IMR-90 (cell line): ENCODE measurements around the gene RNASET2. TPM values are rescaled to one million over a fixed set of nuclear protein-coding genes. Genes with fewer than 3 reads are reported as not detected.

ENCODE experiments used
- ATAC-seq: fragments of 200-7000 bp; cut with Tn5 transposase; 2 replicates; pipeline ENCODE4 v1.9.1; 2020; ENCODE audit warnings: low read depth, mild to moderate bottlenecking, moderate library complexity
- BruUV-seq: library from RNA; stranded (reverse); fragments of 400-500 nt; replicated peaks from 2 replicates; lab custom pipeline; 2021; lab: Mats Ljungman, UMichigan
- CTCF ChIA-PET: fragments of 300-600 bp; formaldehyde crosslinking; extraction: SDS; loops from one replicate; lab custom pipeline; 2021; ENCODE audit warnings: antibody characterized with exemption; lab: Yijun Ruan, JAX
- POLR2A ChIA-PET: fragments of 300-600 bp; sonication (Branson Sonifier 250); formaldehyde crosslinking; loops from one replicate; lab custom pipeline; 2022; ENCODE audit warnings: antibody characterized with exemption; ENCODE audit not compliant: unreplicated experiment; lab: Charles Lee
- DNase-seq: peaks from one replicate; pipeline ENCODE4 v3.0.0; 2013
- H2AFZ ChIP-seq: replicated peaks from 2 replicates; pipeline ENCODE3; 2013; ENCODE audit warnings: low read length, mild to moderate bottlenecking; ENCODE audit not compliant: poor library complexity
- H2AK5ac ChIP-seq: 2 replicates; pipeline ENCODE4 v1.6.1; 2013; ENCODE audit warnings: low read depth, low read length, inconsistent platforms
- H2AK9ac ChIP-seq: replicated peaks from 2 replicates; pipeline ENCODE3; 2013; ENCODE audit warnings: mild to moderate bottlenecking, low read depth, low read length, moderate library complexity; ENCODE audit not compliant: poor library complexity
- H2BK120ac ChIP-seq: 2 replicates; pipeline ENCODE4 v1.6.1; 2013; ENCODE audit warnings: low read depth, low read length, inconsistent platforms
- H2BK15ac ChIP-seq: 3 replicates; pipeline ENCODE4 v1.6.1; 2013; ENCODE audit warnings: low read depth, low read length, inconsistent platforms
- H2BK20ac ChIP-seq: 2 replicates; pipeline ENCODE4 v1.6.1; 2013; ENCODE audit warnings: low read depth, mild to moderate bottlenecking, inconsistent platforms, low read length, moderate library complexity
- H2BK5ac ChIP-seq: 2 replicates; pipeline ENCODE4 v1.6.1; 2013; ENCODE audit warnings: mild to moderate bottlenecking, low read depth, low read length, inconsistent platforms; ENCODE audit not compliant: poor library complexity, severe bottlenecking
- H3K14ac ChIP-seq: replicated peaks from 2 replicates; pipeline ENCODE4 v1.6.1; 2013; ENCODE audit warnings: low read depth, low read length, inconsistent platforms
- H3K18ac ChIP-seq: 2 replicates; pipeline ENCODE4 v1.6.1; 2013; ENCODE audit warnings: low read depth, low read length, control low read depth
- H3K23ac ChIP-seq: 2 replicates; pipeline ENCODE4 v1.6.1; 2013; ENCODE audit warnings: low read depth, low read length, inconsistent platforms
- H3K27ac ChIP-seq: 2 replicates; pipeline ENCODE4 v1.5.1; 2013; ENCODE audit warnings: mild to moderate bottlenecking, control low read depth, low read length; ENCODE audit not compliant: insufficient read depth
- H3K27me3 ChIP-seq: 2 replicates; pipeline ENCODE4 v1.6.1; 2013; ENCODE audit warnings: low read length; ENCODE audit not compliant: control insufficient read depth, insufficient read depth
- H3K36me3 ChIP-seq: 2 replicates; pipeline ENCODE4 v1.6.1; 2013; ENCODE audit warnings: low read length, mixed read lengths; ENCODE audit not compliant: control insufficient read depth, insufficient read depth
- H3K4ac ChIP-seq: 2 replicates; pipeline ENCODE4 v1.6.1; 2013; ENCODE audit warnings: low read depth, low read length, inconsistent platforms
- H3K4me1 ChIP-seq: 2 replicates; pipeline ENCODE4 v1.6.1; 2013; ENCODE audit warnings: low read length, mixed read lengths; ENCODE audit not compliant: control insufficient read depth, insufficient read depth
- H3K4me2 ChIP-seq: 2 replicates; pipeline ENCODE4 v1.6.1; 2013; ENCODE audit warnings: low read depth, mild to moderate bottlenecking, control low read depth, low read length, moderate library complexity
- H3K4me3 ChIP-seq: 2 replicates; pipeline ENCODE4 v1.5.1; 2013; ENCODE audit warnings: low read depth, mild to moderate bottlenecking, control low read depth, low read length, moderate library complexity; ENCODE audit not compliant: insufficient read depth
- H3K56ac ChIP-seq: 2 replicates; pipeline ENCODE4 v1.6.1; 2013; ENCODE audit warnings: low read length, inconsistent platforms; ENCODE audit not compliant: insufficient read depth; ENCODE audit errors: extremely low read depth
- H3K79me1 ChIP-seq, 2 experiments: 2 replicates each; pipeline ENCODE4 v1.6.1; 2013; ENCODE audit warnings: low read length in 2 of 2, inconsistent platforms in 1 of 2, low read depth in 1 of 2
- H3K9ac ChIP-seq: 2 replicates; pipeline ENCODE4 v1.6.1; 2013; ENCODE audit warnings: low read depth, low read length, control low read depth
- H3K9me1 ChIP-seq: 2 replicates; pipeline ENCODE4 v1.6.1; 2013; ENCODE audit warnings: low read length, inconsistent platforms; ENCODE audit not compliant: insufficient read depth
- H3K9me3 ChIP-seq: 2 replicates; pipeline ENCODE4 v1.6.1; 2013; ENCODE audit warnings: low read length; ENCODE audit not compliant: control insufficient read depth, insufficient read depth
- H4K20me1 ChIP-seq: 2 replicates; pipeline ENCODE4 v1.6.1; 2013; ENCODE audit warnings: low read length, inconsistent platforms; ENCODE audit not compliant: insufficient read depth
- H4K5ac ChIP-seq: 2 replicates; pipeline ENCODE4 v1.6.1; 2013; ENCODE audit warnings: mild to moderate bottlenecking, low read depth, low read length, control low read depth
- H4K8ac ChIP-seq, 2 experiments: 2 replicates each; pipeline ENCODE4 v1.6.1; 2013; ENCODE audit warnings: low read depth in 2 of 2, low read length in 2 of 2, control low read depth in 1 of 2, inconsistent platforms in 1 of 2
- H4K91ac ChIP-seq: 2 replicates; pipeline ENCODE4 v1.6.1; 2013; ENCODE audit warnings: low read depth, low read length, inconsistent platforms; ENCODE audit not compliant: insufficient read depth
- BHLHE40 ChIP-seq: fragments of 150-350 bp; IDR thresholded peaks from 2 replicates; pipeline ENCODE4 v1.6.1; 2016; ENCODE audit warnings: mild to moderate bottlenecking, low read depth, low read length
- CEBPB ChIP-seq: IDR thresholded peaks from 2 replicates; pipeline ENCODE4 v1.6.1; 2012; ENCODE audit warnings: low read depth, low read length, improper control_type of control experiment
- CHD1 ChIP-seq: IDR thresholded peaks from 2 replicates; pipeline ENCODE4 v1.6.1; 2012; ENCODE audit warnings: low read depth, low read length, improper control_type of control experiment
- CTCF ChIP-seq: conservative IDR thresholded peaks from 2 replicates; pipeline ENCODE4 v1.5.1; 2012; ENCODE audit warnings: mild to moderate bottlenecking, low read depth, low read length, improper control_type of control experiment
- FOS ChIP-seq: fragments of 150-350 bp; IDR thresholded peaks from 2 replicates; pipeline ENCODE4 v1.6.1; 2016; ENCODE audit warnings: low read depth, low read length
- MAFK ChIP-seq: IDR thresholded peaks from 2 replicates; pipeline ENCODE4 v1.6.1; 2012; ENCODE audit warnings: low read depth, low read length, improper control_type of control experiment
- MAZ ChIP-seq: IDR thresholded peaks from 2 replicates; pipeline ENCODE4 v1.6.1; 2012; ENCODE audit warnings: low read depth, mild to moderate bottlenecking, low read length, improper control_type of control experiment, moderate library complexity, borderline replicate concordance
- MXI1 ChIP-seq: IDR thresholded peaks from 2 replicates; pipeline ENCODE4 v1.6.1; 2012; ENCODE audit warnings: low read depth, mild to moderate bottlenecking, low read length, moderate library complexity, borderline replicate concordance
- NFE2L2 ChIP-seq: fragments of 150-350 bp; IDR thresholded peaks from 2 replicates; pipeline ENCODE4 v1.6.1; 2016; ENCODE audit warnings: low read depth, mild to moderate bottlenecking, low read length
- POLR2A ChIP-seq: IDR thresholded peaks from 2 replicates; pipeline ENCODE4 v1.6.1; 2012; ENCODE audit warnings: mild to moderate bottlenecking, low read depth, low read length
- RAD21 ChIP-seq: IDR thresholded peaks from 2 replicates; pipeline ENCODE4 v1.6.1; 2012; ENCODE audit warnings: low read length, improper control_type of control experiment
- RCOR1 ChIP-seq: IDR thresholded peaks from 2 replicates; pipeline ENCODE4 v1.6.1; 2012; ENCODE audit warnings: mild to moderate bottlenecking, low read length, improper control_type of control experiment; ENCODE audit not compliant: insufficient replicate concordance
- RFX5 ChIP-seq: IDR thresholded peaks from 2 replicates; pipeline ENCODE4 v1.8.0; 2012; ENCODE audit warnings: low read depth, mild to moderate bottlenecking, low read length, moderate library complexity
- SMC3 ChIP-seq: fragments of 150-350 bp; IDR thresholded peaks from 2 replicates; pipeline ENCODE4 v1.6.1; 2016; ENCODE audit warnings: low read depth, mild to moderate bottlenecking, antibody characterized with exemption, low read length, moderate library complexity
- WGBS, 2 experiments: methylation state at CpG; one replicate each; pipeline versions ENCODE4 v1.1.5 to v1.1.7; 2013; ENCODE audit warnings: missing lambda C conversion rate in 2 of 2; ENCODE audit not compliant: insufficient read length in 1 of 2; ENCODE audit errors: extremely low coverage in 2 of 2; 5-methylcytosine and 5-hydroxymethylcytosine counted together
- dilution Hi-C: fragments of 300-500 bp; cut with HindIII; formaldehyde crosslinking; loops from one replicate; pipeline ENCODE4 v1.14.3; 2018; ENCODE audit warnings: low sequenced_read_pairs; ENCODE audit not compliant: unreplicated experiment
- in situ Hi-C: fragments of 300-500 bp; cut with MboI; formaldehyde crosslinking; loops from 3 replicates; pipeline ENCODE4 v1.14.3; 2019; ENCODE audit warnings: low sequenced_read_pairs, inconsistent platforms, mixed read lengths
- intact Hi-C: fragments of 100-400 bp; cut with micrococcal nuclease; formaldehyde crosslinking; loops from 2 replicates; pipeline ENCODE4 v1.10.0; 2022
- polyA plus RNA-seq, 3 experiments: library from polyadenylated mRNA; depleted of rRNA; stranded (reverse); fragments of >200 nt; gene quantifications; 2 replicates each; pipeline ENCODE4 v1.2.3, GENCODE V29; 2012; ENCODE audit warnings: low replicate concordance in 1 of 3
- total RNA-seq: library from RNA; depleted of rRNA; stranded (reverse); fragments of >200 nt; gene quantifications from 2 replicates; pipeline ENCODE4 v1.2.3, GENCODE V29; 2012
- TF ChIP-seq, protein P1 (sequence below): fragments of 150-350 bp; IDR thresholded peaks from 2 replicates; pipeline ENCODE4 v1.6.1; 2017; ENCODE audit warnings: mild to moderate bottlenecking, antibody characterized with exemption, low read length, low read depth

The RNASET2 gene
- total and polyA plus RNA-seq, 2 of the 4 experiments (the other 2 are of a cell fraction) = 13.6 to 24.9 TPM

DNA sequence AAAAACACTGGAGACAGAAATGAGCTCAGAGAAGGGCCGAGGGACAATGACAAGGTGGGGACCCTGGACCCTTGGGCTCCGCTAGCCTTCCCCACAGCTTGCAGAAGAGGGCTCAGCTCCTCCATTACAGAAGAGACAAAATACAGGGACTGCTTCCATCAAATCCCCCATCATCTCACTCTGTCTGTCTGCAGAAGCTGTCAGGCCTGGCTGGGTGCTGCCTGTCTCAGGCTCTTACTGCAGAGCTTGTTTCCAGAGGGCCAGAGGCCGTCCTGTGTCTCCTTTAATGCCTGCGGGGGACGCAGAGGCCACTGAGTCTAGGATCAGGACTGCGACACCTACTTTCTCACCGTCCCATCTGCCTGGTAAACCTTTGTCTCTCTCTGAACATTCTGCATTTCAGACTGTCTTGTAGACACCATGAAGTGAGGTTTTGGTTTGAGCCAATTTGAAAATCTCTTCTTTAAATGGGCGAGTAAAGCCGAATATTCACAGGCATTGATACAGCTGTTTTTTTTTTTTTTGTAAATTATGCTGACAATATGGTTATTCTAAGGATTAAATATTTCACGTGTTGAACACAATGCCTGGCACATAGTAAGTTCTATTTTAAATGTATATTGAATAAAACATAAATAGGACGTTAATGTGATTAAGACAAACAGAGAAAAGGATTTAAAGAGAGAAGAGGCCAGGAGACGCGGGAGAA is 28.3 kb downstream of the RNASET2 start:
- BruUV-seq = no TSS peak
- Histone ChIP-seq H2BK20ac (no peak overlapping the region), H3K9ac (no peak overlapping the region), H4K5ac (no peak overlapping the region), H3K79me1 (no peaks in the 10 kb centered on the region), H2AFZ (no peak overlapping the region), H3K27ac (no peak overlapping the region), H3K4me1 (no peaks in the 10 kb centered on the region), H3K23ac (no peak overlapping the region), H3K18ac (no peak overlapping the region), H4K20me1 (no peaks in the 10 kb centered on the region; the same call in 1 of the 2 replicates), H3K9me3 (no peaks in the 10 kb centered on the region), H3K9me1 (peaks cover 8% of the 10 kb centered on the region; the same call in 1 of the 2 replicates), H3K27me3 (no peaks in the 10 kb centered on the region), H3K14ac (no peak overlapping the region), H3K36me3 (no peaks in the 10 kb centered on the region), H3K56ac (no peak overlapping the region), H4K8ac (no peak overlapping the region), H2AK9ac (no peak overlapping the region), H4K91ac (no peak overlapping the region), H2BK120ac (no peak overlapping the region), H2AK5ac (no peak overlapping the region), H3K4me3 (no peak overlapping the region), H3K4me2 (no peak overlapping the region), H3K4ac (no peak overlapping the region), H2BK15ac (no peak overlapping the region), H2BK5ac (no peak overlapping the region)
- TF ChIP-seq MAFK = no peak
- TF ChIP-seq RCOR1 = no peak
- no peak for TF ChIP-seq NFE2L2
- TF ChIP-seq MXI1 = no peak
- no peak for TF ChIP-seq CHD1
- no peak for TF ChIP-seq RAD21
- TF ChIP-seq FOS = no peak
- TF ChIP-seq CTCF = no peak
- no peak for TF ChIP-seq POLR2A
- TF ChIP-seq CEBPB = no peak
- TF ChIP-seq, protein P1, sequence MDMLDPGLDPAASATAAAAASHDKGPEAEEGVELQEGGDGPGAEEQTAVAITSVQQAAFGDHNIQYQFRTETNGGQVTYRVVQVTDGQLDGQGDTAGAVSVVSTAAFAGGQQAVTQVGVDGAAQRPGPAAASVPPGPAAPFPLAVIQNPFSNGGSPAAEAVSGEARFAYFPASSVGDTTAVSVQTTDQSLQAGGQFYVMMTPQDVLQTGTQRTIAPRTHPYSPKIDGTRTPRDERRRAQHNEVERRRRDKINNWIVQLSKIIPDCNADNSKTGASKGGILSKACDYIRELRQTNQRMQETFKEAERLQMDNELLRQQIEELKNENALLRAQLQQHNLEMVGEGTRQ = no peak
- TF ChIP-seq BHLHE40 = no peak
- no peak for TF ChIP-seq RFX5
- no peak for TF ChIP-seq SMC3
- no peak for TF ChIP-seq MAZ
- in situ Hi-C loops (no loop called here), intact Hi-C loops (no loop called here), dilution Hi-C loops (no loop called here)
- no CpG with 5 or more reads among the region's 13 CpGs for WGBS, 2 experiments
- ChIA-PET POLR2A (no interaction called here), CTCF (interaction anchor here (0.6 kb wide), 1 partner anchor 11 kb away, joined by 3 read pairs; no protein-coding TSS in a partner anchor)
- ATAC-seq (no peak), DNase-seq (no peak)
